GM15510 (cell line): Measurements from ENCODE around the gene GOLGA2.

Experiments used
- POLR2A ChIP-seq: IDR thresholded peaks from 3 replicates; pipeline ENCODE4 v1.6.1; 2011; ENCODE audit warnings: borderline replicate concordance; ENCODE audit not compliant: insufficient read length; ENCODE audit errors: extremely low read depth

The GOLGA2 gene

GRCh38 chr9:128304136-128304970 is 28.5 kb upstream of the GOLGA2 start:
- TF ChIP-seq POLR2A = no peak

DNA sequence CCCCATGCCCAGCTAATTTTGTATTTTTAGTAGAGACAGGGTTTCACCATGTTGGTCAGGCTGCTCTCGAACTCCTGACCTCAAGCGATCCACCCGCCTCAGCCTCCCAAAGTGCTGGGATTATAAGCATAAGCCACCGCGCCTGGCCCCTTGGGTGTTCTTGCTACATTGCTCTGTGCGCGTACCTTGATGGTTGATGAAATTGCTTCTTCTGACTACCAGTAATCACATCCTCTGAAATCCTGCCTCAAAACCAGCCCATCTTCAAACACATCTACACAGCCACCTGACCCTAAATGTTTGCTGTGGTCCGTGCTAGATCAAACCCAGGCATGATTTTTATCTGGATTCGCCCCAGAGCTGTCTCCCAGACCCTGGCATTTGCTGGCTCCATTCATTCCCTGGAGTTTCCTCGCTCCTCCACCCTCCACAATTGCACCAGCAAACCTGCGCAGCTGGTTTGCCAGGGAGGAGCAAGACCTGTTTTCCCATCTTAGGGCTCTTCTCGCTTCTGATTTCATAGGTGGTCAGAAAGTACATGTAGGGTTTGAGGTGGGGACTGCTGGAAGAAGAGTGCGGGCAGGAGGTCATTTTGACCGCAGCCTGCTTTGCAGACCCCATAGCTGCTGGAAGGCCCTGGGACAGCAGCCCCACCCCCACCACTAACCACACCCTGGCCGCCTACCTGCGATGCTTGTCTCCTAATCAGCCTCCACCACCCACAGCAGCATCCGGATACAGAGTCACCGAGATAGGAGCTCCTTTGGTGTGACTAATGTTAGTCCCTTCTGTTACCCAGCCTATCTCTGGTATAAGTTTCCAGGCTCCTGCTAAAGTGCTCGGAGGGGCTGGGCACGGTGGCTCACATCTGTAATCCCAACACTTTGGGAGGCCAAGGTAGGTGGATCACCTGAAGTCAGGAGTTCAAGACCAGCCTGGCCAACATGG is 23.0 kb upstream of the GOLGA2 start:
- no peak for TF ChIP-seq POLR2A

DNA sequence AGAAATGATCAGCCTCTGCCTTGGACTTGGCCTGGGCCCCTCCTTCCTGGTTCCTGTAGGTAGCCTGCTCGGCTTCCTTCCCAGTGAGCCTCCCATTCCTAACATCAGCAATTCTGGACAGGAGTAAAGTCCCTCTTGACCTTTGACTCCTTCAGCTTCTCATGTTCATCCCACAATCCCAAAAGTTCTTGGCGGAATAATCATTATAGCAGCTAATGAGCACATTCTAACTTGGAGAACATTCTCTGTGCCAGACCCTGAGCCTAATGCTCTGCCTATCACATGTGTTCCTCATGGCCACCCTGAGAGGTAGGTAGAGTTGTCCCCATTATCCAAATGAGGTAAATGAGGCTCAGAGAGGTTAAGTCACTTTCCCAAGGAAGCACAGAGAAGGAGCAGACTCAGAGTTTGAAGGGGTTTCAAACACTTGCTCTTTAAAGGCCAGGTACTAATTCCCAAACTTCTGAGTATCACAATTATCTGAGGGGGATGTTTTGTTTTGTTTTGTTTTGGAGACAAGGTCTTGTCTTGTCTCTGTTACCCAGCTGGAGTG is 21.5 kb upstream of the GOLGA2 start:
- no peak for TF ChIP-seq POLR2A

DNA sequence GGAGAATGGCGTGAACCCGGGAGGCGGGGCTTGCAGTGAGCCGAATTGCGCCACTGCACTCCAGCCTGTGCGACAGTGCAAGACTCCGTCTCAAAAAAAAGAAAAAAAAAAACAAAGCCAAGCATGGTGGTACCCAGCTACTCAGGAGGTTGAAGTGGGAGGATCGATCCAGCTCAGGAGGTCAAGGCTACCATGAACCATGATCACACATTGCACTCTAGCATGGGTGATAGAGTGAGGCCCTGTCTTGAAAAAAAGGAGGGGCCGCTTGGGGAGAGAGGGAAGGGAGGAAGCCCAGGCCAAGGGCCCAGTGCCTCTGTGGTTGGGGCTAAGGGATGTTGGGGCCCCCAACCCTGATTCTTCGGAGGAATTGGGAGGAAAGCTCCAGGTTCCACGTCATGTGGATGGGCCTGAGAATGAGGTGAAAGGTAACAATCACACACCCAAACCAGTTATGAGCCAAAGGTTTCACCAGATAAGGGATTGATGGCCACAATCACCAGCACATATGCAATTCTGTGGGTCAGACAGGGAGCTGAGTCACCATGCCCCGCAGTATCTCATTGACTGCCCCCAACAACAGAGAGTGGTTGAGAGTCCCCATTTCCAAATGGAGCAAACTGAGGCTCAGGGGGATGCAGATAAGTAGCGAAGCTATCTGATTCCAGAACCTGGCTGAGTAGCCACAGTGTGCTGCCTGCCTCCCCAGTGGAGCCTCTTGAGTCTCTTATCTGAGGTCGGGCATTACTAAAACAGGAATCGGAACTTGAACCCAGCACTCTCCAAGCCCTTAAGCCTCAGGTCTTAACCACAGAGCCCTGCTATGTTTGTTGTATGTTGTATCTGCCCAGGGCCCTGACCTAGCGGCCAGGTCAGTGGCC is 20.8 kb upstream of the GOLGA2 start:
- no peak for TF ChIP-seq POLR2A

DNA sequence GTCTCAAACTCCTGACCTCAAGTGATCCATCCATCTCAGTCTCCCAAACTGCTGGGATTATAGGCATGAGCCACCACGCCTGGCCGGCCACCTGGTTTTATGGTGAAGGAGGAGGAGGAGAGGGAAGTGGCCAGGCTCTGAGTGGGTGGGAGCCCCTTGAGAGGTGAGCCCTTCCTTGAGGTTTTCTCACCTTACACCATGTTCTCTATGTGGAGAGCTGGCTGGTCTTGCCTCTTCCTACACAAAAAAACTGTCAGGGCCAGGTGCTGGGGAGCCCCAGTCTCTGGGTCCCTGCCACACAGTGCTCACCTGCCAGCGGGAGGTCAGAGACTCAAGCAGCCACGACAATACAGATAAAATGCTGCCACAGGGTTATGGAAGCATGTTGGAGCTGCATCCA is 18.3 kb upstream of the GOLGA2 start:
- TF ChIP-seq POLR2A = no peak

DNA sequence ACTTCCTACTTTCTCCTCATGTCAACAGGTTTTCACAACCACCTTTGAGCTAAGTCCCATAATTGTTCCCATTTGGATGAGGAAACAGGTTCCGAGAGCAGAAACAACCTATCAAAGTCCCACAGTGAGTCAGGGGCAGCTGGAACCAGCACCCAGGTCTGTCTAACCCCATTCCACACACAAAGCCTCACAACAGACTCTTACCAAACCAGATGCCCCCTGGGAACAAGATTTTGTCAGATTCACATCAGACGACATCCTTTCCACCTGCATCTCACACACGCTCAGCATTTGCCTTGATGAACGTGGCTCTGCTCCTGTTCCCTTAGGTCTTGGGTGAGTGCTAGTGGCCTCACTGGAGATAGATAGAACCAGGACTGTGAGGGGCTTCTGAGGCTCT is 17.3 kb upstream of the GOLGA2 start:
- no peak for TF ChIP-seq POLR2A

DNA sequence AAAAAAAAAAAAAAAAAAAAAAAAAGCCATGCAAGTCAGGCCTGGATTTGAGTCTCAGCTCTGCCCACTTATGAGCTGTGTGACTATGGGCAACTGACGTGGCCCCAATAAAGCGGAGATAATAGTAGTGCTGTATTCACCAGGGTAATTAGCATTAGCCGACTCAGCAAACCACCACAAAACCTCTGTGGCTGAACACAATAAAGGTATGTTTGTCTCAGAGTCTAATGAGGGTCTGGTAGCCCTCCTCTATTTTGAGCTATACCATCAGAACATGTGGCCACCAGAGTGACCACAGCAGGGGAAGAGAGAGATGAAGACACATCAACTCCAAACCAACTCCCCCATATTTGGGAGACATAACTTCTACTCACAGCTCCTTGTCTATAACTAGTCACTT is 16.2 kb upstream of the GOLGA2 start:
- no peak for TF ChIP-seq POLR2A

DNA sequence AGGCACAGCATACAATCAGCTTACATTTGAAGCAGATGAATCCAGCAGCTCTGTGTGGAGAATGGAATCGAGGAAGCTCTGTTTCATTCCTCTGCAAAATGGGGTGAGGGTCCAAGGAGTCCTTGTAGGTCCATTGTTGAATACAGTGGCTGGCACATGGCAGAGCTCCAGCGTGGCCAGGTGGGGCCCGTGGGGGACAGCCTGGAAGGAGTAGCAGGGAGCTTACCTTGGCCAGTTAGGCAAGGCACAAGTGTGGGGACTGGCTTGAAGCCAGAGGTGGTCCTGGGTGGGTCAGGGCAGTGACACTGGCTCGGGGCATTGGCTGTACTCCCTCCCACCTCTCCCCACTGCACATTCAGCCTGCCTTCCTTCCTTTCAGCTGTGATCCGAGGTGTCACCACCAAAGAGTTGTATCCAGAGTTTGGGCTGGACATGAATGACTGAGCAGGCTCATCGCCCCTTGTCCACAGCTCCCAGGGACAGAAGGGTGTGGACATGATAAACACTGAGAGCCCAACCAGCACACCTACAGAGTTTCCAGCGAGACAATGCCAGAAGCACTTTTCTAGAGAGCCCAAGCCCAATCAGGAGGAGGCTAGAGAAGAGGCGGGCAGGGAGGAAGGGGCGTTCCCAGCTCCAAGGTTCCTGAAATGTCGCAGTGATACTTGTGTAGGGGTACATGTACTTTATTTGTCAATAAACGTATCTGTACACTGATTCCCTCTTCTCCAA is 12.6 kb upstream of the GOLGA2 start:
- no peak for TF ChIP-seq POLR2A

DNA sequence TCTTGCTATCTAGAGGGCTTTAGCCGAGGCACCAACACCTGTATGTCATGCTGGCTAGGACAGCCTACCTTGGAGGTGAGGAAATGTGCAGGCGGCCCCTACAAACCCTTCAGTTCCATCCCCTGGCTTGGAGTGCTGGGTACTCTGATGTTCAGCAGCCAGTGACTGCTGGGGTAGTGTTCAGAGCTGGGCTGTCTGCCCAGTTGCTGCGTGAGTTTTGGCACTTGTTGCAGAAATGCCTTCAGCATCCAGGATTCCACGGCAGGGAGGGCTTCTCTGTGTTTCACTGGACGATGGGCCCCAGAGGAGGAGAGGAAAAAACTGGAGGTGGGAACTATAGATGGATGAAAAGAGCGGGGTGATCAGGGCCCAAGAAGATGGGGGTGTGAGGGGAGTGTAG is 10.6 kb upstream of the GOLGA2 start:
- no peak for TF ChIP-seq POLR2A

GRCh38 chr9:128285033-128285784 is 9.4 kb upstream of the GOLGA2 start:
- TF ChIP-seq POLR2A = no peak

DNA sequence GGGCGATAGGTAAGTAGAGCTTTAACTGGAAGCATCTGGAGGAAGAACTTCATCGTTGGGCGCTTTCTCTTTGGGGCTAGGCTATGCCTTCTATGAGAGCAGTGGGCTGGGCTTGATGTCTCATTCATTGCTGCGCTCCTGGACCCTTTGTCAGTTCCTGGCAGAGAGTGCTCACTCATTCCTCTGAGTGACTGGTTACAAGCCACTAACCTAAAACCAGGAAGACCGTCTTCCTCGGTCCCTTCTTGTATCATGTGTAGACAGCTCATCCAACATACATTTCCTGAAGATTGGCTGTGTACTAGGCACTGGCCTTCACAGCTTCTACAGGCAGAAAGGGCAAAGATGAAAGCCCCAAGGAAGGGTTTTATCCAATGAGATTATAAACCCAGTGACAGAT is 6.7 kb upstream of the GOLGA2 start:
- TF ChIP-seq POLR2A = no peak

- TF ChIP-seq POLR2A = no peak
Observed at GRCh38 chr9:128280084-128280622, 4.3 kb upstream of the GOLGA2 start.
